ENCODE results near the gene OR10A4. TPM values are rescaled to one million over a fixed set of nuclear protein-coding genes. Genes with fewer than 3 reads are reported as not detected.
"Not testable (repeated sequence)": the region's sequence is repeated elsewhere in the genome, so short reads cannot be mapped to it uniquely, and the experiment has no call there.

Gene OR10A4
- total and polyA plus RNA-seq, 8 donors: not detected

GRCh38 chr11:6843670-6844069 is 32.8 kb upstream of the OR10A4 start:
- Histone ChIP-seq H3K27me3 (no peaks in the 10 kb centered on the region), H3K4me3 (no peak overlapping the region), H3K9me3 (peaks cover 0 to 2% of the 10 kb centered on the region in 2 donors), H3K36me3 (no peaks in the 10 kb centered on the region), H3K27ac (no peak overlapping the region), H3K4me1 (no peaks in the 10 kb centered on the region)
- intact Hi-C loops (cut with DNase I): no loop called here
- TF ChIP-seq CTCF (IDR thresholded peaks at IDR 0.05): no peak
- DNase-seq (no peak), ATAC-seq (no peak)

GRCh38 chr11:6844356-6844755 is 32.1 kb upstream of the OR10A4 start:
- peaks cover 0 to 2% of the 10 kb centered on the region in 2 donors for H3K9me3 ChIP-seq
- H3K4me1 ChIP-seq: no peaks in the 10 kb centered on the region
- H3K27ac ChIP-seq: no peak overlapping the region
- TF ChIP-seq CTCF (IDR thresholded peaks at IDR 0.05): no peak
- H3K27me3 ChIP-seq: no peaks in the 10 kb centered on the region
- intact Hi-C loops (cut with DNase I): no loop called here
- H3K4me3 ChIP-seq: no peak overlapping the region
- DNase-seq (no peak), ATAC-seq (no peak)
- no peaks in the 10 kb centered on the region for H3K36me3 ChIP-seq

GRCh38 chr11:6845383-6845782 is 31.0 kb upstream of the OR10A4 start, which contains the start of gene OR10A5:
Gene OR10A5, plus strand, starts transcription at chr11:6845683. Its CDS starts 0 bp downstream, at chr11:6845683.
- Histone ChIP-seq H3K4me1 (no peaks in the 10 kb centered on the region), H3K27me3 (no peaks in the 10 kb centered on the region), H3K4me3 (no peak within 1 kb of the TSS), H3K9me3 (peaks cover 0 to 2% of the 10 kb centered on the region in 2 donors), H3K36me3 (no peaks in the 10 kb centered on the region), H3K27ac (no peak within 1 kb of the TSS)
- TF ChIP-seq CTCF (IDR thresholded peaks at IDR 0.05): no peak
- intact Hi-C loops (cut with DNase I): no loop called here
- no peak for DNase-seq
- ATAC-seq: no peak

- Histone ChIP-seq H3K27me3 (no peaks in the 10 kb centered on the region), H3K9me3 (peaks cover 5 to 26% of the 10 kb centered on the region in 2 donors), H3K4me1 (no peaks in the 10 kb centered on the region), H3K27ac (no peak overlapping the region), H3K4me3 (no peak overlapping the region), H3K36me3 (no peaks in the 10 kb centered on the region)
- TF ChIP-seq CTCF (IDR thresholded peaks at IDR 0.05): no peak
- DNase-seq: no peak
- intact Hi-C loops (cut with DNase I): no loop called here
- no peak for ATAC-seq
These were observed 25.9 kb upstream of the OR10A4 start for GRCh38 chr11:6850526-6850925.

- peaks cover 5 to 26% of the 10 kb centered on the region in 2 donors for H3K9me3 ChIP-seq
- H3K27me3 ChIP-seq; H3K27ac ChIP-seq; H3K4me1 ChIP-seq; H3K4me3 ChIP-seq; ATAC-seq; H3K36me3 ChIP-seq; intact Hi-C loops (cut with DNase I); DNase-seq: not testable (repeated sequence)
These were observed 21.6 kb upstream of the OR10A4 start for GRCh38 chr11:6854801-6855200.

- no peak for ATAC-seq
- Histone ChIP-seq H3K27me3 (no peaks in the 10 kb centered on the region), H3K4me3 (no peak overlapping the region), H3K4me1 (no peaks in the 10 kb centered on the region), H3K9me3 (peaks cover 5 to 26% of the 10 kb centered on the region in 2 donors), H3K27ac (no peak overlapping the region), H3K36me3 (no peaks in the 10 kb centered on the region)
- intact Hi-C loops (cut with DNase I): no loop called here
- TF ChIP-seq CTCF (IDR thresholded peaks at IDR 0.05): no peak
- peak in 1 of 4 donors; percentile 1 for DNase-seq
These were observed 20.4 kb upstream of the OR10A4 start for GRCh38 chr11:6855971-6856541.
